GM10248 (cell line): ENCODE results near the gene NLGN1.

Source experiments
- CTCF ChIA-PET: fragments of 300-600 bp; sonication (Branson Sonifier 250); formaldehyde crosslinking; extraction: SDS; loops from one replicate; lab custom pipeline; 2021; ENCODE audit warnings: antibody characterized with exemption; lab: Yijun Ruan, JAX
- POLR2A ChIA-PET: fragments of 350-650 bp; sonication (Branson Sonifier 250); formaldehyde crosslinking; extraction: SDS; loops from one replicate; lab custom pipeline; 2020; ENCODE audit warnings: antibody characterized with exemption; lab: Yijun Ruan, JAX
- DNase-seq: peaks from one replicate; pipeline ENCODE4 v3.0.0; 2012; ENCODE audit errors: extremely low spot score
- TF ChIP-seq, protein P1 (sequence below): IDR thresholded peaks from 2 replicates; pipeline ENCODE4 v1.5.1; 2012; ENCODE audit warnings: mild to moderate bottlenecking, low read depth; ENCODE audit errors: extremely low read depth, missing control alignments, control extremely low read depth

NLGN1 gene

DNA sequence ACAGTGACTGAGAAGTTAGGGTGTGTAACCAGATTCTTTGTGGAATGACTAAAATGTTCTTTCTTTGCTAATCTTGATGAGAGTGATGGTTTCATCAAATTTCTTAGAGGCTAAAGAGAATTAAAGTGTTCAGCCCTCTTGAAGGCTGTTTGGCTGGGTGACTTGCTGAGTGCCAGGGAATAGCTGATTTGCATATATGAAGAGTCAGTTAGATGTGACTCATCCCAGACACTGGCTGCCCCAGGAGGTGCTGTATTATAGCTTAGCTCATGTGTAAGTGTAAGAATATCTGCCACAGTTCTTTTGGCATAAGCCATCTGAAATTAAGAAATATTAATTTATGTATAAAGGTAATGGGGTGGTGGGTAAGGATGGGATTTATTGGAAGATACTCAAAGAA lies 535.1 kb downstream of the NLGN1 start:
- ChIA-PET POLR2A (no interaction called here), CTCF (interaction anchor here (1.2 to 1.4 kb wide), 4 partner anchors 12 to 80 kb away, joined by 3 read pairs; no protein-coding TSS in a partner anchor)
- TF ChIP-seq, protein P1, sequence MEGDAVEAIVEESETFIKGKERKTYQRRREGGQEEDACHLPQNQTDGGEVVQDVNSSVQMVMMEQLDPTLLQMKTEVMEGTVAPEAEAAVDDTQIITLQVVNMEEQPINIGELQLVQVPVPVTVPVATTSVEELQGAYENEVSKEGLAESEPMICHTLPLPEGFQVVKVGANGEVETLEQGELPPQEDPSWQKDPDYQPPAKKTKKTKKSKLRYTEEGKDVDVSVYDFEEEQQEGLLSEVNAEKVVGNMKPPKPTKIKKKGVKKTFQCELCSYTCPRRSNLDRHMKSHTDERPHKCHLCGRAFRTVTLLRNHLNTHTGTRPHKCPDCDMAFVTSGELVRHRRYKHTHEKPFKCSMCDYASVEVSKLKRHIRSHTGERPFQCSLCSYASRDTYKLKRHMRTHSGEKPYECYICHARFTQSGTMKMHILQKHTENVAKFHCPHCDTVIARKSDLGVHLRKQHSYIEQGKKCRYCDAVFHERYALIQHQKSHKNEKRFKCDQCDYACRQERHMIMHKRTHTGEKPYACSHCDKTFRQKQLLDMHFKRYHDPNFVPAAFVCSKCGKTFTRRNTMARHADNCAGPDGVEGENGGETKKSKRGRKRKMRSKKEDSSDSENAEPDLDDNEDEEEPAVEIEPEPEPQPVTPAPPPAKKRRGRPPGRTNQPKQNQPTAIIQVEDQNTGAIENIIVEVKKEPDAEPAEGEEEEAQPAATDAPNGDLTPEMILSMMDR, result no peak
- DNase-seq, result no peak

DNA sequence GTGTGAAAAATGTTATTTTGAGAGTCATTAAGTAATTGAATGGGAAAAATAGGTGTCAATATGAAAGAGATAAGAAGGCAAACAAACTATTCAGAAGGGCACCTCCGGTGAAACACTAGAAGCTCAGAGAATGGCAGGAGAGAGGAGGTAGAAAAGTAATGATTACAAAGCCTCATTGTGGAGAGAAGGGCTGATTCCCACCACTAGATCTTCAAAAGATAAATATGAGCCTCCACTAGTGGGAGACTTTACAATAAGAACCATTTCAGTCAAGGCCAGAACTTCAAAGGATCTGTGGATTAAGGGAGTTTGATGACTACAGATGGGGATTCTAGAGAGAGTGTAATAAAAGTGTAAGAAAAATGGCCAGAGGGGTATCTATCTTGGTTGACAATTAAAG lies 535.6 kb downstream of the NLGN1 start:
- ChIA-PET CTCF (interaction anchor here (1.2 to 1.4 kb wide), 4 partner anchors 11 to 80 kb away, joined by 3 read pairs; no protein-coding TSS in a partner anchor), POLR2A (no interaction called here)
- no peak for DNase-seq
- TF ChIP-seq, protein P1, result no peak

DNA sequence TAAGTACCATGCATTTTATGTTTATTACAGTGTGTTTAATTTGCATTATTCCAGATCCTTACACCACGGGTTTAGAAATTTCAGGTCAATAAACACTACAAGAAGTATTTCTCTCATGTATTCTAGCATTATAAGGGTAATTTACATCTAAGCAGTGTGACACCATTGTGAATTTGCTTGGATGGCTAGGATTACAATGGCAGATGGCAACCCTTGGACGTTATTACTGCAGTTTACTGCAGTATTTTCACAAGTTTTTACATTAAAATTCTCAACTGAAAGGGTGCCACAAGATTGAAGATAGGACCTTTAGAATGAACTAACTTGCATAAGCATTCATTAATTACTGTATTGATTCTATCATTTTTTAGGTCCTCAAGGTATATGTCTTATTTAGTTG lies 538.8 kb downstream of the NLGN1 start:
- ChIA-PET CTCF (no interaction called here), POLR2A (no interaction called here)
- TF ChIP-seq, protein P1, result no peak
- no peak for DNase-seq

DNA sequence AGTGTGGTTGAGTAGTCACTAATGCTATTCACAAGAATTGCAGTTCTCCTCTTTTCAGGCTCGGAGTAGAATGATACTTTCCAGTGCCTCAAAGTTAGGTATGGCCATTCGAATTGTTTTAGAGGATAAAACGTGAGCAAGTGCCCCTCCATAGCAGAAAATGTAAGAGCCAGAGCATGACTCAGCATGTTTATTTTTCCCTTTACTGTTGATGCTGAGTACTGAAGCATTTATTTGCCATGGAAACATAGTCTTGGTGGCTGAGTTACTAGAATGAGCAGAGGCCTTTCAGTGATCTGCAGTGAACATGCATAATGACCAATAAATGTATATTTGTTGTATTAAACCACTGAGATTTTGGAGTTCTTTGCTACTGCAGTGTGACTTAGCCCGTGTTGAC lies 540.6 kb downstream of the NLGN1 start:
- POLR2A ChIA-PET, result no interaction called here
- CTCF ChIA-PET, result interaction anchor here (0.9 to 1.4 kb wide), 2 partner anchors 16 to 25 kb away, joined by 3 to 4 read pairs; no protein-coding TSS in a partner anchor
- no peak for DNase-seq
- TF ChIP-seq, protein P1, result no peak

DNA sequence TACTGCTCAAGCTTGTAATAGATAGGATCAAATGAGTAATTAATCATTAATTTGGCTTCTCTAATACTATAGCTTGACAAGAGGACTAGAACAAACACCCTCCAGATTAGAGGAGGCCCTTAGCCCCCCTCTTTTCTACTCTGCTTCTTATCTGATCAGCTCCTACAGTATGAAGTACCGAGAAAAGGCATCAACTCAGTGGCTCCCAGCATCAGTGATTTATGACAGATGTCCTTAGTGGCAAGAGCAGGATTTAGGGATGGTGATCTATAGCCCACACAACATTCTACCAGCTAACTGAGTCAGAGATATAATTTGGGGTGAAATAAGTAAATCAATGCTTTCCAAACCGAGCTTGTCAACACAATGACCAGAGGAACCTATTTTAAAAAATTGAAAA lies 541.1 kb downstream of the NLGN1 start:
- ChIA-PET POLR2A (no interaction called here), CTCF (interaction anchor here (0.9 kb wide), 1 partner anchor 25 kb away, joined by 3 read pairs; no protein-coding TSS in a partner anchor)
- DNase-seq, result no peak
- TF ChIP-seq, protein P1, result no peak

DNA sequence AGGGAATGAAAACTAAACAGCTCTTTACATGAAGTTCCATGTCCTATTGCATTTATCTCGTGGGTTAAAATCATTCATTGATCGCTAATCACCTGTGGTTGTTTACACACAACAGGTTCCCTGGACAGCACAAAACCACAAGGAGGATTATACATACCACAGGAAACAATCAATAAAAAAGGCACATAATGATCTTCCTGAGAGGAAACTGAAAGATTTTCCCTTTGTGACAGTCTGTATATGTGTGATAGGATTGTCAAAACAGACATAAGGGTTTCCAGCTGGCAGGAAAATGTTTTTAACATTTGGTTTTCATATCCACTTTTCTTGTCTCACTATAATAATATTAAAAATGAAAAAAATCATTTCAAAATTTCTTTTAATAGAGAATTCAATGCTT lies 541.8 kb downstream of the NLGN1 start:
- ChIA-PET CTCF (interaction anchor here (0.7 to 0.9 kb wide), 2 partner anchors 13 to 24 kb away, joined by 3 read pairs; no protein-coding TSS in a partner anchor), POLR2A (no interaction called here)
- TF ChIP-seq, protein P1, result no peak
- DNase-seq, result no peak
